ENCODE data around the gene HCAR1.
"Not testable (repeated sequence)": the region's sequence is repeated elsewhere in the genome, so short reads cannot be mapped to it uniquely, and the experiment has no call there.

The HCAR1 gene

DNA sequence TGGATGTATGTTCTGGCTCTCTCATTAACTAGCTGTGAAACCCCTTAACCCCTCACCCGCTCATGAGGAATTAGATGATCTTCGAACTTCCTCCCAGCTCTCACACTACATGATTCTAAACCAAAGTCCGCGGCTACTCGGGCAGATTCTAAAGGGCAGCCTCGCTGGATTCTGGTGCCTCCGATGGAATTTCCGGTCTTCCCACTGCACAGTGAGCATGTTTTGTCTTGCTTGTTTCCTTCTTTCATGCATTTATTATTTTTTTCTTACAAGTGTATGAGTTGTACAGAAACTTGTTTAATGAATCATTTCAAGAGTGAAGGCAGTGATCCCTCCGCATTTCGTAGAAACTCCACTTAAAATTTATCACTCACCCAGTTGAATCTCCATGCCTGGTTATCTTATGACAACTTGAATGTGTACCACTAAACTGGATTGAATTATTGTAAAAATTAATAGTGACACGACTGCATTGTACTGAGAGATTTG lies 9.5 kb downstream of the HCAR1 start:
- no peak for DNase-seq (ENCODE audit: low read depth)

DNA sequence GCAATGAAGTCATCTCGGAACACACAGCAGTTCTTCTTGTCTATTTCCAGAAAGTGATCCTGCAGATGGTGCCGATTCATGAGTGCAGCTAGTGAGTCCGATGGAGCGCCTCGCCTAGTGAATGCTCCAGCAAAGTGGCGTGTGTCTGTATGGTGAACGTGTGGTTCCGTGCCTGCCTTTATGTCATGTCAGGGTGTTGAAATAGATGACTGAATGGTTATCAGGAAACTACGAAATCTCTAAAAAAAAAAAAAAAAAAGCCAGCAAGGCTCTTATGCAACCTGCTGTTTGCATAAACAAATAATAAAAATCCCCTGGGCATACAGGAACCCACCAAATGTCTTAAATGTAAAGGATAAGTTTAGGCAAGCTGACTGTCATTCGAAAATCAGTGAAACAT lies 14.0 kb downstream of the HCAR1 start, which contains the start of gene HCAR3:
Gene HCAR3, minus strand, starts transcription at position 154 of the 400 bp plus-strand sequence. Its CDS starts 74 bp downstream, at position 80.
- not testable (repeated sequence) for DNase-seq (ENCODE audit: low read depth)

DNA sequence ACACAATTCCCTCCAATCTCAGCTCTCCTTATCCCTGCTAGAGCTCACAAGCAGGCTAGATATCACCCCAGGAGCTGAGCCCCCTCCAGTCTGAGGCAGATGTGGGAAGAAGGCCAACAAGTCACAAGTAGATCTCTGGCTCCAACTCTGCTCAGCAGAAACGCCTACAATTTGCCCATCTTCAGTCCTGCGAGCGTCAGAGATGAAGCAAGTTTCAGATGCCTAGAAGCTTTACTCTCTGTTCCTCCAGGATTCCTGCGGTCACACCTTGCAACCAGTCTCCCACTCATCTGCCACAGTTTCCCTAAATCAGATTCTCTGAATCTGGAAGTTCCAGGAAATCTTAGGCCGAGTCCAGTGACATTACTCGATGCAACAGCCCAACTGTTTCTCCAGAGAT lies 15.4 kb downstream of the HCAR1 start:
- not testable (repeated sequence) for DNase-seq (ENCODE audit: low read depth)

DNA sequence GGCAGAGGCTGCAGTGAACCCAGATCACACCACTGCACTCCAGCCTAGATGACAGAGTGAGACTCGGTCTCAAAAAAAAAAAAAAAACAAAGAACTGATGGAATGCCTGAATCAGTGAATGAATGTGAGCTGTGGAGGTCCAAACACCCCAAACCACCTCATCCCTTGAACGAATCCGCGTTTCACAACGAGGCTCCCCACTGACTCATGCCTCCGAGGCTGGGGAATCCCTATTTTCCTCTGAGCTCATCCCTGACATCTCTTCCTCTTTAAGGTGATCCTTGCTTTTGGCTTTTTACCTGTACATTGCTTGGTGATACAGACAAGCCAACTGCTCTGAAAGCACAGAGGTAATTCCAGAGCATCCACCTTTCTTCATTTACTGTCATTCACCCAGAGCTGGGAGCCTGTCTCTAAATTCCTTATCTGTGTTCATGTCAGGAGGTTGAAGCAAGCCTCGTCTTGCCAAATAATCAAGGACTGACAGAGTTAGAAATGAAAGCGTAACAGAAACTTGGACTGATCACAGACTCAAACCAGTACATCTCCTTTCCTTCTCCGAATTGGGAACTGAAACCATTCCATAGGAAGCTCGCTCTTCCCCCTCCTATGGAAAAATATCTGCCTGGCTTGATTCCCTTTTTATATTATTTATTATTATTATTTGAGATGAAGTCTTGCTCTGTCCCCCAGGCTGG lies 17.0 kb downstream of the HCAR1 start:
- not testable (repeated sequence) for DNase-seq (ENCODE audit: low read depth)

DNA sequence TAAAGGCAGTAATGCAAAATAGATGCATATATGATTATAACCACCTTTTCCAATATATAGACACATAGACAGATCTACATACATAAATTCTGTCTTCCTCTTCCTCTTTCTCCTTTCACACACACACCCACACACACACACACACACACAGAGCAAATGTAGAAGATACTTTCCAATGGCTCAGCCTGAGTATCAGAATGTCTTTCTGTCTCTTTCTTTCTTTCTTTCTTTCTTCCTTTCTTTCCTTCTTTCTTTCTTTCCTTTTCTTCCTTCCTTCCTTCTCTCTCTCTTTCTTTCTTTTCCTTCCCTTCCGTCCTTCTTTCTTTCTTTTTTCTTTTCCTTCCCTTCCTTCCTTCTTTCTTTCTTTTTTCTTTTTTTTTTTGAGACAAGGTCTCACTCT lies 19.4 kb downstream of the HCAR1 start:
- DNase-seq (ENCODE audit: low read depth): not testable (repeated sequence)

DNA sequence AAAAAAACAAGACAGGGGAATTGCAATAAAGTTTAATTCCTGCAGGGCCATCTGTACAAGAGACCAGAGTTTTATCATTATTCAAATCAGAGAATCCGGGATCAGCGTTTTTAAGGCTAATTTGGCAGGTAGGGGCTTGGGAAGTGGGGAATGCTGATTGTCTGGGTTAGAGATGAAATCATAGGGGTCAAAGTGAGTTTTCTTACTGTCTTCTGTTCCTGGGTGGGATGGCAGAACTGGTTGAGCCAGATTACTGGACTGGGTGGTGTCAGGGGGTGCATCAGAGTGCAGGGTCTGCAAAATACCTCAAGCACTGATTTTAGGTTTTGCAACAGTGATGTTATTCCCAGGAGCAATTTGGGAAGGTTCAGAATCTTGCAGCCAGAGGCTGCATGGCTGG lies 20.3 kb downstream of the HCAR1 start:
- DNase-seq (ENCODE audit: low read depth): not testable (repeated sequence)

DNA sequence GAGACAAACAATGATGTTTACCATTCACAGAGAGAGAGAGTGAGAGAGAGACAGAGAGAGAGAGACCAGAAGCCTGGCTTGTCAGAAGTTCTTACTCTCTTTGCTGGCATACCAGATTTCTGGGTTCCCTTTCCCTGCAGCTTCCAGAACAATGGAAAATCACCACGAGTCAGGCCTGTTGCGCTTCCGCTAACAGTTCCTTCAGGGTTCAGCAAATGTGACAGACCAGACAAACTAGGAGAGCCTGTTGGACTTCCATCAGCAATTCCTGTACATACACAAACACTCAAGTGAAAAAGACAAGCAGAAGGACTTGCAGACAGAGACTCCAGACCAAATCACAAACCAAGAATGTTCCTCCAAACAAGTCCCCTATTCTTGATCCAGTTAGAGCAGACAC lies 21.4 kb downstream of the HCAR1 start:
- DNase-seq (ENCODE audit: low read depth): not testable (repeated sequence)

DNA sequence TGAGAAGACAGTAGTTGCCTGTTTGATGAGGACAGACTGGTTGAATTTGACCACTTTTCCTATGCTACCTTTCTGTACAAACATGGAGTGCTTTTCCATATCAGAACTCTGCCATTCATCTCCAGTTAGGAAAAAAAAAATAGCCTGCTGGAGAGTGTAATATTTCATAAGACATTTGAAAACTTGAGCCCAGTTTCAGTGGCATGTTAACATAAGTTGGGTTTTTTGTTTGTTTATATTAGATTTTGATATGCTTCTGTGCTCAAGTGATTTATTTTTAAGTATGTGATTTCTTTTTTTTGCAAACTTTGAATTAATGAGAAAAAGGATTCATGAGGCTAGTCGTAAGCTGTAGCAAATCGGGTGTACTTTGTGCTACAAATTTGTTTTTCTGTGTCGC lies 26.8 kb downstream of the HCAR1 start:
- not testable (repeated sequence) for DNase-seq (ENCODE audit: low read depth)

DNA sequence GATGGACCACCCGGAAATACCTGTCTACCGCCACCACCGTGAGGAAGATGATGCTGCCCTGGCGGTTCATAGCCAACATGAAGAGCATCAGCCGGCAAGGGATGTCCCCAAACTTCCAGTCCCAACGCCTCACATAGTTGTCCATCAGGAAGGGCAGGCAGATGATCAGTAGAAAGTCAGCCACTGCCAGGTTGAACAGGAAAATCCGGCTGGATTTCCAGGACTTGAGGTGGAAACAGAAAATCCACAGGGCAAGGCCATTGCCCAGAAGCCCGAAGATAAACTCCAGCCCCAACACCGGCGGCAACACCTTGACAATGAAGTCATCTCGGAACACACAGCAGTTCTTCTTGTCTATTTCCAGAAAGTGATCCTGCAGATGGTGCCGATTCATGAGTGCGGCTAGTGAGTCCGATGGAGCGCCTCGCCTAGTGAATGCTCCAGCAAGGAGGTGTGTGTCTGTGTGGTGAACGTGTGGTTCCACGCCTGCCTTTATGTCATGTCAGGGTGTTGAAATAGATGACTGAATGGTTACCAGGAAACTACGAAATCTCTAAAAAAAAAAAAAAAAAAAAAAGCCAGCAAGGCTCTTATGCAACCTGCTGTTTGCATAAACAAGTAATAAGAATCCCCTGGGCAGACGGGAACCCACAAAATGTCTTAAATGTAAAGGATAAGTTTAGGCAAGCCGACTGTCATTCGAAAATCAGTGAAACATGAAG lies 27.6 kb downstream of the HCAR1 start, which contains the start of gene HCAR2:
Gene HCAR2, minus strand, starts transcription at position 468 of the 722 bp plus-strand sequence. Its CDS starts 74 bp downstream, at position 394.
- DNase-seq (ENCODE audit: low read depth): not testable (repeated sequence)

DNA sequence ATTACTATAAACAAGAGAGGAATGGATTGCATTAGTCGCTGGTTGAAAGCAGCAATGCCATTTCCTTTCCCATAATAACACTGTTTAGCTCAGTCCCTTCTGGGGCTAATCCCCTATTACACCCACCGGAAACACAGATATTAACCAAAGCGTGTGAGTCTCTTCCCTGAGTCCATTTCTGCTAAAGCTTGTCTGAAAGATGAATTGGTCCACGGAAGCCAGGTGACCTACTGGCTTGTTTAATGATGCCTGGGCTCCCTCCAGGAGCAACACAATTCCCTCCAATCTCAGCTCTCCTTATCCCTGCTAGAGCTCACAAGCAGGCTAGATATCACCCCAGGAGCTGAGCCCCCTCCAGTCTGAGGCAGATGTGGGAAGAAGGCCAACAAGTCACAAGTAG lies 29.2 kb downstream of the HCAR1 start:
- not testable (repeated sequence) for DNase-seq (ENCODE audit: low read depth)

DNA sequence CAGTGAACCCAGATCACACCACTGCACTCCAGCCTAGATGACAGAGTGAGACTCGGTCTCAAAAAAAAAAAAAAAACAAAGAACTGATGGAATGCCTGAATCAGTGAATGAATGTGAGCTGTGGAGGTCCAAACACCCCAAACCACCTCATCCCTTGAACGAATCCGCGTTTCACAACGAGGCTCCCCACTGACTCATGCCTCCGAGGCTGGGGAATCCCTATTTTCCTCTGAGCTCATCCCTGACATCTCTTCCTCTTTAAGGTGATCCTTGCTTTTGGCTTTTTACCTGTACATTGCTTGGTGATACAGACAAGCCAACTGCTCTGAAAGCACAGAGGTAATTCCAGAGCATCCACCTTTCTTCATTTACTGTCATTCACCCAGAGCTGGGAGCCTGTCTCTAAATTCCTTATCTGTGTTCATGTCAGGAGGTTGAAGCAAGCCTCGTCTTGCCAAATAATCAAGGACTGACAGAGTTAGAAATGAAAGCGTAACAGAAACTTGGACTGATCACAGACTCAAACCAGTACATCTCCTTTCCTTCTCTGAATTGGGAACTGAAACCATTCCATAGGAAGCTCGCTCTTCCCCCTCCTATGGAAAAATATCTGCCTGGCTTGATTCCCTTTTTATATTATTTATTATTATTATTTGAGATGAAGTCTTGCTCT lies 30.5 kb downstream of the HCAR1 start:
- not testable (repeated sequence) for DNase-seq (ENCODE audit: low read depth)

DNA sequence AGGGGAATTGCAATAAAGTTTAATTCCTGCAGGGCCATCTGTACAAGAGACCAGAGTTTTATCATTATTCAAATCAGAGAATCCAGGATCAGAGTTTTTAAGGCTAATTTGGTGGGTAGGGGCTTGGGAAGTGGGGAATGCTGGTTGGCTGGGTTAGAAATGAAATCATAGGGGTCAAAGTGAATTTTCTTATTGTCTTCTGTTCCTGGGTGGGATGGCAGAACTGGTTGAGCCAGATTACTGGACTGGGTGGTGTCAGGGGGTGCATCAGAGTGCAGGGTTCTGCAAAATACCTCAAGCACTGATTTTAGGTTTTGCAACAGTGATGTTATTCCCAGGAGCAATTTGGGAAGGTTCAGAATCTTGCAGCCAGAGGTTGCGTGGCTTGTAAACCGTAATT lies 33.7 kb downstream of the HCAR1 start:
- not testable (repeated sequence) for DNase-seq (ENCODE audit: low read depth)

DNA sequence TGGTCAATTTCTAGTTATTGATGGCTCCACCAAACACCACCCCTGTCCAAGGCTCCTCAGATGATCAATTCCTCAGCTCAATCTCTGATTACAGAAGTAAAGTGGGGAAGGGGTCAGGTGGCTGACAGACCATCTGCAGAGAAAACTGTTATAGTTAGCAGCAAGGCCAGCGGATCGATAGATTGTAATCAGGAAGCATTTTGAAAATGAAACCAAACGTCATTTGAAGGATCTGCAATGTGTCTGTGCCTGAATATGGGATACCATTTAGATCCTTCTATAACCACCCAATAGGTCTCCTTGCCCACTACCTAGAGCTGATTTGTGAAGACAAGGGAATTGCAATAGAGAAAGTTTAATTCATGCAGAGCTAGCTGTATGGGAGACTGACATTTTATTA lies 39.1 kb downstream of the HCAR1 start:
- DNase-seq (ENCODE audit: low read depth): no peak

DNA sequence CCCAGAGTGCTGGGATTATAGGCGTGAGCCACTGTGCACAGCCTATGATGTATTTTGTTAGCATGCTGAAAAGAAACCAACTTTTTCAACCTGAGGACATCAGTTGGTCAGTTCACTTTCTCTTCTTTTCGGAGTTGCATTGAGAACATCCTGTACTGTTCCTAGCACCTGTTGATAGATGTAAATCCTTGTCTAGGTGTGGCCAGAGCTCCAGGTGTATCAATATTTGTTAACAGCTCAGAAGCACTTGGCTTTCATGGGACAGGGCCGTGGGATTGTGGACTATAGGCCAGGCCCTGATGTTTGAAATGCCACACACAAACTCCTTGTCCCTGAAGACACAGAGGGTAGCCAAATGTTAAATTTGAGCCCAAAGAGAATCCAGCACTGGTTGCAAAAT lies 42.4 kb downstream of the HCAR1 start:
- DNase-seq (ENCODE audit: low read depth): no peak

DNA sequence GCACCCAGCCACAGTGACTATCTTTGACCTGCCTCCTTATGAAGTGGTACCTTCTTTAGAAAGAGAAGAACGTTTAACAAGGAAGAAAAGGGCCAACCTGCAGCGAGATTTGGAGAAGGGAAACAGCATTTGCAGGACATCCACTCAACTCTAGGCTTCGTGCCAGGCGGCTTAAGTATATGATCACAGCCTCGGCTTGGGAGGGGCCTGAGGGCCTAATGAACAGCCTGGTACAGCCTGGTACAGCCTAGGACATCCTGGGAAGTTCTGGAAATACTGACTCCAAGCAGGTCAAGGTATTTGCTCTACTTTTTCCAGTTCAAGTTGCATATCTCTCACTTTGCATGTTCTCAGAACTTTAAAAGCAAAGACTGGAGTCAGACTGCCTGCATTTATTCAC lies 43.6 kb downstream of the HCAR1 start:
- DNase-seq (ENCODE audit: low read depth): no peak

DNA sequence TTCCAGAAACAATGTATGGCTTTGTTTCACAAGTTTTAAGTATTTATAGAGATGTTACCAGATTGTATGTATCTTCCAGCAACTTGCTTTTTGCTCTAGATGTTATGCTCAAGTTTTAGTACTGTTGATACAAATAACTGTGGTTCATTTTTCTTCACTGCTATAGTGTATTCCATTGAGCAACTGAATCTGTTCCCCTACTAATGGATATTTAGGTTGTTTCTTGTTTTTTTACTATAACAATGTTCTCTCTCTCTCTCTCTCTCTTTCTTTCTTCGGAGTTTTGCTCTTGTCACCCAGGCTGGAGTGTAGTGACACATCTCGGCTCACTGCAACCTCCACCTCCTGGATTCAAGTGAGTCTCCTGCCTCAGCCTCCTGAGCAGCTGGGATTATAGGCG lies 44.1 kb downstream of the HCAR1 start:
- DNase-seq (ENCODE audit: low read depth): no peak

DNA sequence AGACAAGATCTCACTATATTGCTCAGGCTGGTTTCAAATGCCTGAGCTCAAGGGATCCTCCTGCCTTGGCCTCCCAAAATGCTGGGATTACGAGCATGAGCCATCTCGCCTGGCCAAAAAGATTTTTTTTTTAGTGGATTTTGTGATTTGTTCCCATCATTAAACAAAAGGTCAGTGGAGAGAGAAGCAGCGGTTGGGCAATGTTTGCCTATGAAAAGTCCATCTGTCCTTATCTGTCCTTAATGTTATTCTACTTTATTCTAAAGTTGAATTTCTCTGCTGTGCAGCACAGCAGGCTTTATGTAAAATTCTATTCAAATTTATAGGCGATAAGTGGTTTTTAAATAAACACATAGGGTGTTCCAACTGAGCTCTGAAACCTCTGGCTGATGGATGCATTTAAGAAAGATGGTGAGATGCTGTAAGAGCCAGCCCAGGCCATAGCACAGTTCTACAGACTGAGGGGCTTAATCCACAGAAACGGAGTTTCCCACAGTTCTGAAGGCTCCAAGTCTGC lies 46.3 kb downstream of the HCAR1 start:
- DNase-seq (ENCODE audit: low read depth): no peak

DNA sequence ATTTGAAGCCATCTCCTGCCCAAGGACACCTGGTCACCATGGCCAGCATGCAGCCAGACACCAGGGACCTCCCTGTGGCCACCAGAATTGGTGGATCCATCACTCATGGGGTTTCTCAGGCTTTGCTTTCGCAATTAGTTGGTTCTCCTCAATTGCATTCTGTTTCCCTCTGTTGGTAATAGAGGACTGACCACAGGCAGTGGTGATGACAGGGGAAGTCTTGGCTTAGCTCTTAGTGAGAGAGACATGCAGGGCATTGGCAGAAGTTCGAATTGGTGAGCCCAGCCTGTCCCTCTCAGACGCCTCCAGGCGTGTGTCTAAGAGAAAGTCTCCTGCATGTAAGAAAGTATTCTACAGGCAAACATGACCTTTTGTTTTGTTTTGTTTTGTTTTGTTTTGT lies 48.8 kb downstream of the HCAR1 start:
- DNase-seq (ENCODE audit: low read depth): peak; percentile 73

DNA sequence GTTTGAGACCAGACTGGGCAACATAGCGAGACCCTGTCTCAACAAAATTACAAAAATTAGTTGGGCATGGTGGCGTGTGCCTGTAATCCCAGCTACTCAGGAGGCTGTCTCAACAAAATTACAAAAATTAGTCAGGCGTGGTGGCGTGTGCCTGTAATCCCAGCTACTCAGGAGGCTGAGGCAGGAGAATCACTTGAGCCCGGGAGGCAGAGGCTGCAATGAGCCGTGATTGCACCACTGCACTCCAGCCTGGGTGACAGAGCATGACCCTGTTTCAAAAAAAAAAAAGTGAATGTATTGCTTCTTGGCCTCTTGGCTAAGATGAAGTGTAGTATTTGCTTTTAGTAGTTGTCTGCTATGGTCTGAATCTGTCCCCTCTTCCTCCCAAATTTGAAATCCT lies 49.7 kb downstream of the HCAR1 start:
- not testable (repeated sequence) for DNase-seq (ENCODE audit: low read depth)

DNA sequence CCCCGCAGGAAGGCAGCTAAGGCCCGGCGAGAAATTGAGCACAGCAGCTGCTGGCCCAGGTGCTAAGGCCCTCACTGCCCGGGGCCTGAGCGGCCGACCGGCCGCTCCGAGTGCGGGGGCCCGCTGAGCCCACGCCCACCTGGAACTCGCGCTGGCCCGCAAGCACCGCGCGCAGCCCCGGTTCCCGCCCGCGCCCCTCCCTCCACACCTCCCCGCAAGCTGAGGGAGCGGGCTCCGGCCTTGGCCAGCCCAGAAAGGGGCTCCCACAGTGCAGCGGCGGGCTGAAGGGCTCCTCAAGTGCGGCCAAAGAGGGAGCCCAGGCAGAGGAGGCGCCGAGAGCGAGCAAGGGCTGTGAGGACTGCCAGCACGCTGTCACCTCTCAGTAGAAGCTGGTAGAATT lies 53.9 kb downstream of the HCAR1 start:
- not testable (repeated sequence) for DNase-seq (ENCODE audit: low read depth)
